Keratinocyte (primary cell): ENCODE results near the gene ENPP1. TPM values are rescaled to one million over a fixed set of nuclear protein-coding genes. Genes with fewer than 3 reads are reported as not detected.
A peak's percentile ranks its signal among the peaks of the same experiment; 100 is the strongest.
"Not testable (repeated sequence)": the region's sequence is repeated elsewhere in the genome, so short reads cannot be mapped to it uniquely, and the experiment has no call there.

Experiments used
- DNase-seq: peaks from one replicate; pipeline ENCODE4 v3.0.0-alpha.2; 2011; ENCODE audit warnings: low read depth, missing footprints, low spot score
- FAIRE-seq: peaks from 2 replicates; lab custom pipeline; 2011; peaks lifted over from hg19 to GRCh38; lab: Jason Lieb, UNC
- H2AFZ ChIP-seq: 2 replicates; pipeline ENCODE4 v1.6.0; 2012; ENCODE audit warnings: low read length, control low read depth, inconsistent platforms; ENCODE audit not compliant: control insufficient read depth
- H3K27ac ChIP-seq: 2 replicates; pipeline ENCODE4 v1.5.1; 2011; ENCODE audit warnings: low read length; ENCODE audit not compliant: control insufficient read depth, insufficient read depth
- H3K27me3 ChIP-seq: 3 replicates; pipeline ENCODE4 v1.6.0; 2011; ENCODE audit warnings: low read length; ENCODE audit not compliant: control insufficient read depth, insufficient read depth; ENCODE audit errors: extremely low read depth
- H3K36me3 ChIP-seq, 2 experiments: 2 replicates in 1 of 2; 3 replicates in 1 of 2; pipeline ENCODE4 v1.5.1; 2011; ENCODE audit warnings: low read length in 2 of 2, mild to moderate bottlenecking in 1 of 2; ENCODE audit not compliant: control insufficient read depth in 2 of 2, insufficient read depth in 2 of 2; ENCODE audit errors: extremely low read depth in 1 of 2
- H3K4me1 ChIP-seq: 3 replicates; pipeline ENCODE4 v1.5.1; 2011; ENCODE audit warnings: low read length; ENCODE audit not compliant: control insufficient read depth, insufficient read depth; ENCODE audit errors: extremely low read depth
- H3K4me2 ChIP-seq: 3 replicates; pipeline ENCODE4 v1.6.0; 2011; ENCODE audit warnings: low read depth, low read length; ENCODE audit not compliant: control insufficient read depth, insufficient read depth; ENCODE audit errors: extremely low read depth
- H3K4me3 ChIP-seq, 3 experiments: fragments of 200-600 bp in 1 of 3; sonication (generic) in 1 of 3; 2 replicates in 2 of 3; 3 replicates in 1 of 3; pipeline ENCODE4 v1.5.1; 2011 to 2016; ENCODE audit warnings: low read length in 3 of 3, mild to moderate bottlenecking in 3 of 3, control low read depth in 2 of 3, inconsistent platforms in 1 of 3, low read depth in 1 of 3, mixed read lengths in 1 of 3, mixed run types in 1 of 3, moderate library complexity in 1 of 3; ENCODE audit not compliant: control insufficient read depth in 2 of 3, insufficient read depth in 2 of 3; ENCODE audit errors: extremely low read depth in 1 of 3
- H3K79me2 ChIP-seq: 2 replicates; pipeline ENCODE4 v1.6.0; 2012; ENCODE audit warnings: low read length; ENCODE audit not compliant: control insufficient read depth, insufficient read depth
- H3K9ac ChIP-seq: 3 replicates; pipeline ENCODE4 v1.6.0; 2011; ENCODE audit warnings: low read length; ENCODE audit not compliant: control insufficient read depth, insufficient read depth; ENCODE audit errors: extremely low read depth
- H3K9me1 ChIP-seq: 3 replicates; pipeline ENCODE4 v1.6.0; 2011; ENCODE audit warnings: low read length; ENCODE audit not compliant: control insufficient read depth, insufficient read depth; ENCODE audit errors: extremely low read depth
- H3K9me3 ChIP-seq: 2 replicates; pipeline ENCODE4 v1.5.1; 2012; ENCODE audit warnings: low read depth, low read length; ENCODE audit not compliant: control insufficient read depth
- H4K20me1 ChIP-seq: 3 replicates; pipeline ENCODE4 v1.6.0; 2011; ENCODE audit warnings: low read length; ENCODE audit not compliant: control insufficient read depth, insufficient read depth; ENCODE audit errors: extremely low read depth
- EZH2 ChIP-seq: IDR thresholded peaks from one replicate; pipeline ENCODE4 v1.6.1; 2012; ENCODE audit warnings: inconsistent platforms, mild to moderate bottlenecking, low read length, moderate library complexity
- dilution Hi-C: fragments of 300-500 bp; cut with MboI; formaldehyde crosslinking; loops from one replicate; pipeline ENCODE4 v1.7.0; 2020; ENCODE audit warnings: low sequenced_read_pairs; ENCODE audit not compliant: extremely low pct_ligation_motif_present
- polyA plus RNA-seq, 5 experiments: library from polyadenylated mRNA; depleted of rRNA in 3 of 5; stranded (reverse) in 3 of 5; stranded (forward) in 1 of 5; unstranded in 1 of 5; fragments of >200 nt; gene quantifications; 1 replicate in 1 of 5; 2 replicates in 3 of 5; 3 replicates in 1 of 5; pipeline versions ENCODE4 v1.2.1 to v1.2.3, GENCODE V29; 2011 to 2012; ENCODE audit warnings: missing spikeins in 2 of 5, low read depth in 1 of 5, low replicate concordance in 1 of 5
- TF ChIP-seq, protein P1 (sequence below), 3 experiments: IDR thresholded peaks in 1 of 3; conservative IDR thresholded peaks in 1 of 3; optimal IDR thresholded peaks in 1 of 3; 2 replicates in 2 of 3; 3 replicates in 1 of 3; pipeline versions ENCODE3 to v1.5.1; 2011; ENCODE audit warnings: low read length in 3 of 3, mild to moderate bottlenecking in 3 of 3, moderate library complexity in 2 of 3, control low read depth in 1 of 3, inconsistent platforms in 1 of 3; ENCODE audit not compliant: insufficient read depth in 2 of 3; ENCODE audit errors: extremely low read depth in 1 of 3

Gene ENPP1
- polyA plus RNA-seq, 1 donor (not counting 4 experiments of a cell fraction or from before 2014, with no cell fraction given) = 0.34 TPM

GRCh38 chr6:131858765-131859415 is 51.1 kb downstream of the ENPP1 start:
- Histone ChIP-seq H3K27ac (no peak overlapping the region), H3K9me3 (no peaks in the 10 kb centered on the region), H4K20me1 (no peaks in the 10 kb centered on the region), H3K79me2 (no peaks in the 10 kb centered on the region), H3K27me3 (no peaks in the 10 kb centered on the region), H3K9ac (no peak overlapping the region), H3K9me1 (no peaks in the 10 kb centered on the region), H3K4me3 (no peak overlapping the region), H2AFZ (peak overlapping the region; percentile 58), H3K4me2 (no peak overlapping the region), H3K36me3 (no peaks in the 10 kb centered on the region), H3K4me1 (peaks cover 8% of the 10 kb centered on the region)
- dilution Hi-C loops = no loop called here
- TF ChIP-seq, protein P1, sequence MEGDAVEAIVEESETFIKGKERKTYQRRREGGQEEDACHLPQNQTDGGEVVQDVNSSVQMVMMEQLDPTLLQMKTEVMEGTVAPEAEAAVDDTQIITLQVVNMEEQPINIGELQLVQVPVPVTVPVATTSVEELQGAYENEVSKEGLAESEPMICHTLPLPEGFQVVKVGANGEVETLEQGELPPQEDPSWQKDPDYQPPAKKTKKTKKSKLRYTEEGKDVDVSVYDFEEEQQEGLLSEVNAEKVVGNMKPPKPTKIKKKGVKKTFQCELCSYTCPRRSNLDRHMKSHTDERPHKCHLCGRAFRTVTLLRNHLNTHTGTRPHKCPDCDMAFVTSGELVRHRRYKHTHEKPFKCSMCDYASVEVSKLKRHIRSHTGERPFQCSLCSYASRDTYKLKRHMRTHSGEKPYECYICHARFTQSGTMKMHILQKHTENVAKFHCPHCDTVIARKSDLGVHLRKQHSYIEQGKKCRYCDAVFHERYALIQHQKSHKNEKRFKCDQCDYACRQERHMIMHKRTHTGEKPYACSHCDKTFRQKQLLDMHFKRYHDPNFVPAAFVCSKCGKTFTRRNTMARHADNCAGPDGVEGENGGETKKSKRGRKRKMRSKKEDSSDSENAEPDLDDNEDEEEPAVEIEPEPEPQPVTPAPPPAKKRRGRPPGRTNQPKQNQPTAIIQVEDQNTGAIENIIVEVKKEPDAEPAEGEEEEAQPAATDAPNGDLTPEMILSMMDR (optimal IDR thresholded peaks at IDR 0.05 in 1 of 3, IDR thresholded peaks at IDR 0.05 in 1 of 3, conservative IDR thresholded peaks at IDR 0.05 in 1 of 3; ENCODE audit: extremely low read depth in 1 of 3, insufficient read depth in 2 of 3, low read length in 3 of 3) = no peak
- TF ChIP-seq EZH2 = no peak
- FAIRE-seq (peak; percentile 23), DNase-seq (no peak)

- FAIRE-seq, H3K9me3 ChIP-seq, H3K9me1 ChIP-seq, H3K27ac ChIP-seq, H4K20me1 ChIP-seq, H3K79me2 ChIP-seq, H3K4me3 ChIP-seq, H3K36me3 ChIP-seq, dilution Hi-C loops, H3K4me2 ChIP-seq, H2AFZ ChIP-seq, DNase-seq, H3K27me3 ChIP-seq, H3K9ac ChIP-seq: not testable (repeated sequence)
- peaks cover 15% of the 10 kb centered on the region for H3K4me1 ChIP-seq
Measured at GRCh38 chr6:131859658-131860057, 51.8 kb downstream of the ENPP1 start.

DNA sequence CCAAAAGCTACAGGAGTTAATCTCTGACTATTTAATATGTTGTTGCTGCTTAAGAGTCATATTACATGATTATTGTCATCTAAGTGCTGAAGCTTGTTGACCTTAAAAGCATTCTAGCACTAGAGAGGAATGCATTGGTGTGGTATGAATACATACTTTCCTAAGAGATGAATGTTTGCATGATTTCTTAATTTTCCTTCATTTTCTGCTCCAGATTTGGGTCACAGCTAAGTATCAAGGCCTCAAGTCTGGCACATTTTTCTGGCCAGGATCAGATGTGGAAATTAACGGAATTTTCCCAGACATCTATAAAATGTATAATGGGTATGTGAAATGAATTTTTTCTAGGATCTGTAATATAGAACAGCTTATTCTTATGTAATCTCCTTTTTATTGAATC is 53.6 kb downstream of the ENPP1 start:
- DNase-seq (no peak), FAIRE-seq (no peak)
- TF ChIP-seq EZH2 = no peak
- TF ChIP-seq, protein P1 (optimal IDR thresholded peaks at IDR 0.05 in 1 of 3, IDR thresholded peaks at IDR 0.05 in 1 of 3, conservative IDR thresholded peaks at IDR 0.05 in 1 of 3; ENCODE audit: extremely low read depth in 1 of 3, insufficient read depth in 2 of 3, low read length in 3 of 3) = no peak
- H3K27me3 ChIP-seq = no peaks in the 10 kb centered on the region
- no peak overlapping the region for H3K9ac ChIP-seq
- no peak overlapping the region for H3K4me3 ChIP-seq
- no peaks in the 10 kb centered on the region for H3K9me1 ChIP-seq
- no peaks in the 10 kb centered on the region for H3K79me2 ChIP-seq
- H4K20me1 ChIP-seq = no peaks in the 10 kb centered on the region
- dilution Hi-C loops = no loop called here
- peaks cover 15% of the 10 kb centered on the region for H3K4me1 ChIP-seq
- no peak overlapping the region for H2AFZ ChIP-seq
- H3K36me3 ChIP-seq = no peaks in the 10 kb centered on the region
- H3K9me3 ChIP-seq = no peaks in the 10 kb centered on the region
- H3K4me2 ChIP-seq = no peak overlapping the region
- no peak overlapping the region for H3K27ac ChIP-seq
